ENCODE measurements around the gene PSME3IP1. TPM values are rescaled to one million over a fixed set of nuclear protein-coding genes. Genes with fewer than 3 reads are reported as not detected.

Gene PSME3IP1
- total and polyA plus RNA-seq, 11 donors, result 37.8 to 74.6 (median 65.8) TPM

- Histone ChIP-seq H3K27me3 (no peaks in the 10 kb centered on the region), H3K36me3 (peaks cover 0 to 20% (median 0%) of the 10 kb centered on the region in 9 donors), H3K4me3 (peak overlapping the region in 1 of 12 donors; percentile 26), H3K4me1 (peaks cover 0 to 11% (median 0%) of the 10 kb centered on the region in 12 donors), H3K9me3 (no peaks in the 10 kb centered on the region), H3K27ac (peak overlapping the region in 1 of 12 donors; percentile 76)
- no peak for DNase-seq
- intact Hi-C loops (cut with DNase I), result no loop called here
- no peak for ATAC-seq
- no peak for TF ChIP-seq POLR2A (IDR thresholded peaks at IDR 0.05)
- TF ChIP-seq CTCF (IDR thresholded peaks at IDR 0.05), result no peak
- 92 to 95% (median 93%) methylated on average over 2 to 10 of the region's 10 CpGs for WGBS, 4 donors
Measured at GRCh38 chr16:57133886-57134285, 52.0 kb downstream of the PSME3IP1 start.

- no peak overlapping the region for H3K27ac ChIP-seq
- no peak overlapping the region for H3K4me3 ChIP-seq
- 42 to 77% (median 70%) methylated on average over 2 to 4 of the region's 4 CpGs for WGBS, 4 donors
- DNase-seq (no peak), ATAC-seq (no peak)
- H3K36me3 ChIP-seq, result peaks cover 0 to 25% (median 4%) of the 10 kb centered on the region in 9 donors
- no peaks in the 10 kb centered on the region for H3K9me3 ChIP-seq
- H3K27me3 ChIP-seq, result no peaks in the 10 kb centered on the region
- peaks cover 0 to 11% (median 0%) of the 10 kb centered on the region in 12 donors for H3K4me1 ChIP-seq
- intact Hi-C loops (cut with DNase I), result no loop called here
- no peak for TF ChIP-seq POLR2A (IDR thresholded peaks at IDR 0.05)
- TF ChIP-seq CTCF (IDR thresholded peaks at IDR 0.05), result no peak
Measured at GRCh38 chr16:57133031-57133430, 52.8 kb downstream of the PSME3IP1 start.

- intact Hi-C loops (cut with DNase I), result no loop called here
- no peaks in the 10 kb centered on the region for H3K9me3 ChIP-seq
- TF ChIP-seq CTCF (IDR thresholded peaks at IDR 0.05) (no peak), POLR2A (IDR thresholded peaks at IDR 0.05) (no peak)
Measured at GRCh38 chr16:57132470-57132869, 53.4 kb downstream of the PSME3IP1 start.

GRCh38 chr16:57131351-57131970, 54.4 kb downstream of the PSME3IP1 start:
- no peak for DNase-seq
- 78 to 93% (median 87%) methylated on average over 8 to 17 of the region's 17 CpGs for WGBS, 4 donors
- no peaks in the 10 kb centered on the region for H3K27me3 ChIP-seq
- no peak overlapping the region for H3K27ac ChIP-seq
- H3K36me3 ChIP-seq, result peaks cover 0 to 23% (median 12%) of the 10 kb centered on the region in 9 donors
- H3K4me3 ChIP-seq, result no peak overlapping the region
- no peak for TF ChIP-seq POLR2A (IDR thresholded peaks at IDR 0.05)
- no peak for TF ChIP-seq CTCF (IDR thresholded peaks at IDR 0.05)
- intact Hi-C loops (cut with DNase I), result no loop called here
- peaks cover 0 to 11% (median 0%) of the 10 kb centered on the region in 12 donors for H3K4me1 ChIP-seq
- ATAC-seq, result no peak
- no peaks in the 10 kb centered on the region for H3K9me3 ChIP-seq

More at GRCh38 chr16:57132470-57132869, 53.4 kb downstream of the PSME3IP1 start:
- H3K4me1 ChIP-seq, result peaks cover 0 to 11% (median 0%) of the 10 kb centered on the region in 12 donors
- DNase-seq (no peak), ATAC-seq (peak in 1 of 4 donors; percentile 12)
- H3K4me3 ChIP-seq, result no peak overlapping the region
- WGBS, 4 donors, result 89 to 100% (median 97%) methylated on average over 1 of the region's 1 CpG
- H3K27me3 ChIP-seq, result no peaks in the 10 kb centered on the region
- no peak overlapping the region for H3K27ac ChIP-seq
- H3K36me3 ChIP-seq, result peaks cover 0 to 24% (median 10%) of the 10 kb centered on the region in 9 donors
